ENCODE results near the gene CPEB4. TPM values are rescaled to one million over a fixed set of nuclear protein-coding genes. Genes with fewer than 3 reads are reported as not detected.

Gene CPEB4
- total and polyA plus RNA-seq, 2 donors (not counting 3 experiments of a cell fraction or from before 2014, with no cell fraction given): 11.3 to 16.4 TPM

- no peak for FAIRE-seq
- no peaks in the 10 kb centered on the region for H3K27me3 ChIP-seq (ENCODE audit: control insufficient read depth in 2 of 2, insufficient read depth in 2 of 2, low read length in 2 of 2)
These were observed 4.7 kb upstream of the CPEB4 start for GRCh38 chr5:173883347-173883924.

More at GRCh38 chr5:173883347-173883924, 4.7 kb upstream of the CPEB4 start:
- no peaks in the 10 kb centered on the region for H4K20me1 ChIP-seq (replicated peaks; ENCODE audit: control insufficient read depth, extremely low read depth, insufficient read depth, low read length)
- DNase-seq (ENCODE audit: low read depth, low spot score): no peak
- H3K9ac ChIP-seq (replicated peaks; ENCODE audit: extremely low read depth, insufficient read depth, low read length): no peak overlapping the region
- H3K4me3 ChIP-seq (replicated peaks in 1 of 3; ENCODE audit: insufficient read depth in 1 of 3, low read depth in 1 of 3, low read length in 3 of 3): no peak overlapping the region
- H3K79me2 ChIP-seq (ENCODE audit: control insufficient read depth, insufficient read depth, low read length): peaks cover 2% of the 10 kb centered on the region
- no peak overlapping the region for H2AFZ ChIP-seq (ENCODE audit: low read depth, low read length)
- dilution Hi-C loops (cut with MboI; ENCODE audit: extremely low pct_ligation_motif_present, low sequenced_read_pairs) (no loop called here), intact Hi-C loops (cut with micrococcal nuclease) (no loop called here)
- H3K36me3 ChIP-seq (ENCODE audit: control insufficient read depth in 2 of 2, extremely low read depth in 1 of 2, insufficient read depth in 2 of 2, low read length in 2 of 2): no peaks in the 10 kb centered on the region
- H3K4me2 ChIP-seq (ENCODE audit: insufficient read depth, low read length): no peak overlapping the region
- TF ChIP-seq MAX (IDR thresholded peaks at IDR 0.05; ENCODE audit: insufficient read depth, insufficient read length) (no peak), EZH2 (IDR thresholded peaks at IDR 0.05; ENCODE audit: borderline replicate concordance, low read depth, low read length, severe bottlenecking) (no peak), JUN (IDR thresholded peaks at IDR 0.05; ENCODE audit: borderline replicate concordance, insufficient read depth, insufficient read length, low read depth) (no peak), POLR2AphosphoS5 (IDR thresholded peaks at IDR 0.05; ENCODE audit: insufficient read depth, low read depth, low read length) (no peak), POLR2A (IDR thresholded peaks at IDR 0.05; ENCODE audit: low read depth, low read length) (no peak), MYC (IDR thresholded peaks at IDR 0.05; ENCODE audit: low read depth, low read length) (no peak), GATA2 (IDR thresholded peaks at IDR 0.05; ENCODE audit: insufficient read depth, insufficient read length, low read depth, low read length) (no peak), FOS (IDR thresholded peaks at IDR 0.05; ENCODE audit: borderline replicate concordance, insufficient read depth, low read length) (no peak)
- TF ChIP-seq, protein P1, sequence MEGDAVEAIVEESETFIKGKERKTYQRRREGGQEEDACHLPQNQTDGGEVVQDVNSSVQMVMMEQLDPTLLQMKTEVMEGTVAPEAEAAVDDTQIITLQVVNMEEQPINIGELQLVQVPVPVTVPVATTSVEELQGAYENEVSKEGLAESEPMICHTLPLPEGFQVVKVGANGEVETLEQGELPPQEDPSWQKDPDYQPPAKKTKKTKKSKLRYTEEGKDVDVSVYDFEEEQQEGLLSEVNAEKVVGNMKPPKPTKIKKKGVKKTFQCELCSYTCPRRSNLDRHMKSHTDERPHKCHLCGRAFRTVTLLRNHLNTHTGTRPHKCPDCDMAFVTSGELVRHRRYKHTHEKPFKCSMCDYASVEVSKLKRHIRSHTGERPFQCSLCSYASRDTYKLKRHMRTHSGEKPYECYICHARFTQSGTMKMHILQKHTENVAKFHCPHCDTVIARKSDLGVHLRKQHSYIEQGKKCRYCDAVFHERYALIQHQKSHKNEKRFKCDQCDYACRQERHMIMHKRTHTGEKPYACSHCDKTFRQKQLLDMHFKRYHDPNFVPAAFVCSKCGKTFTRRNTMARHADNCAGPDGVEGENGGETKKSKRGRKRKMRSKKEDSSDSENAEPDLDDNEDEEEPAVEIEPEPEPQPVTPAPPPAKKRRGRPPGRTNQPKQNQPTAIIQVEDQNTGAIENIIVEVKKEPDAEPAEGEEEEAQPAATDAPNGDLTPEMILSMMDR (IDR thresholded peaks at IDR 0.05; ENCODE audit: extremely low read depth in 1 of 2, insufficient read depth in 1 of 2, low read depth in 1 of 2, low read length in 2 of 2): no peak
- H3K4me1 ChIP-seq (ENCODE audit: control insufficient read depth, extremely low read depth, insufficient read depth, low read length): peaks cover 11% of the 10 kb centered on the region
- H3K27ac ChIP-seq (ENCODE audit: insufficient read depth, low read depth, low read length): no peak overlapping the region
- H3K9me1 ChIP-seq (replicated peaks; ENCODE audit: control insufficient read depth, extremely low read depth, insufficient read depth, low read length): no peaks in the 10 kb centered on the region
- BruUV-seq (replicated peaks): no TSS peak
- H3K9me3 ChIP-seq (replicated peaks; ENCODE audit: control insufficient read depth, insufficient read depth, low read length): no peaks in the 10 kb centered on the region
- ChIA-PET CTCF (interaction anchor here (3.2 kb wide), 1 partner anchor 42 kb away, joined by 15 read pairs; no protein-coding TSS in a partner anchor), POLR2A (no interaction called here)

All from endothelial cell of umbilical vein (primary cell).